Esophagus (tissue), 2 donors: ENCODE data around the gene SPTB. TPM values are rescaled to one million over a fixed set of nuclear protein-coding genes. Genes with fewer than 3 reads are reported as not detected.

Experiments used
- H3K27ac ChIP-seq, 2 donors: one replicate each; pipeline ENCODE4 v1.5.1; 2013; ENCODE audit warnings: low read depth in 2 of 2, mild to moderate bottlenecking in 2 of 2, inconsistent platforms in 1 of 2, low read length in 1 of 2, moderate library complexity in 1 of 2
- H3K27me3 ChIP-seq, 2 donors: one replicate each; pipeline ENCODE4 v1.6.1; 2013; ENCODE audit warnings: low read length in 2 of 2, control low read depth in 1 of 2, mild to moderate bottlenecking in 1 of 2; ENCODE audit not compliant: insufficient read depth in 2 of 2, control insufficient read depth in 1 of 2
- H3K36me3 ChIP-seq, 2 donors: one replicate each; pipeline ENCODE4 v1.6.1; 2013; ENCODE audit warnings: low read length in 1 of 2; ENCODE audit not compliant: control insufficient read depth in 2 of 2, insufficient read depth in 2 of 2
- H3K4me1 ChIP-seq, 2 donors: one replicate each; pipeline ENCODE4 v1.6.1; 2013; ENCODE audit warnings: low read length in 1 of 2; ENCODE audit not compliant: control insufficient read depth in 2 of 2, insufficient read depth in 2 of 2
- H3K4me3 ChIP-seq, 2 donors: one replicate each; pipeline ENCODE4 v1.5.1; 2013; ENCODE audit warnings: low read length in 2 of 2, mild to moderate bottlenecking in 2 of 2, low read depth in 1 of 2, moderate library complexity in 1 of 2
- H3K9me3 ChIP-seq, 2 donors: one replicate each; pipeline ENCODE4 v1.6.1; 2013; ENCODE audit warnings: mild to moderate bottlenecking in 2 of 2, low read depth in 1 of 2, low read length in 1 of 2, moderate library complexity in 1 of 2; ENCODE audit not compliant: control insufficient read depth in 2 of 2, insufficient read depth in 1 of 2
- WGBS, 2 donors: extraction: QIAGEN DNeasy Blood & Tissue Kit; methylation state at CpG; one replicate each; pipeline ENCODE4 v1.1.7; 2013; 5-methylcytosine and 5-hydroxymethylcytosine counted together
- polyA plus RNA-seq, 2 donors: library from polyadenylated mRNA; stranded (reverse); fragments of 200-250 nt; gene quantifications; one replicate each; pipeline ENCODE4 v1.2.3, GENCODE V29; 2013
- donor health status: healthy with polysubstance abuse.
- donor health status: Bipolar disorder and iron deficiency.

SPTB gene
- polyA plus RNA-seq, 2 donors = 0.11 to 0.41 TPM

DNA sequence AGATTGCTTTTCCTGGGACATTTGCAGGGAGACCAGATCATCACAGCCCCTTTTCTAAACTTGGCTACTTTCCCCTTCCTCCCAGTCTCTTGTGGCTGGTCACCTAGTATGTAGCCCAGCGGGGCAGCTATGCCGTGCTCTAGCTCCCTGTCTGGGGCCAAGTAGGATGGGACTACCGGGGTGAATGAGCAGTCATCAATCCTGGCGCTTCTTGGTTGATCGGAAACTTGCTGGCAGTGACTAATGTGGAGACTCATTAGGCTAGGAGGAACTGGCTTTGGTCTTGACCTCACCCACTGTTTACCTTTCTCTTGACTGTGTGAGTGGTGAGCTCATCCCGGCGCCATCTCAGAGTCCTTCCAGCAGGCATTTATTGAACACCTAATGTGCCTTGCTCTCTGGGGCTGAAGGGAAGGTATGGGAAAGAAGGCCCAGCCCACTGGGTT lies 159.6 kb downstream of the SPTB start:
- 33 to 34% methylated on average over 7 of the region's 7 CpGs for WGBS, 2 donors
- H3K4me1 ChIP-seq = peaks cover 13 to 56% of the 10 kb centered on the region in 2 donors
- no peak overlapping the region for H3K4me3 ChIP-seq
- no peaks in the 10 kb centered on the region for H3K9me3 ChIP-seq
- peak overlapping the region; percentile 75 to 95 for H3K27ac ChIP-seq
- no peaks in the 10 kb centered on the region for H3K36me3 ChIP-seq
- H3K27me3 ChIP-seq = no peaks in the 10 kb centered on the region

DNA sequence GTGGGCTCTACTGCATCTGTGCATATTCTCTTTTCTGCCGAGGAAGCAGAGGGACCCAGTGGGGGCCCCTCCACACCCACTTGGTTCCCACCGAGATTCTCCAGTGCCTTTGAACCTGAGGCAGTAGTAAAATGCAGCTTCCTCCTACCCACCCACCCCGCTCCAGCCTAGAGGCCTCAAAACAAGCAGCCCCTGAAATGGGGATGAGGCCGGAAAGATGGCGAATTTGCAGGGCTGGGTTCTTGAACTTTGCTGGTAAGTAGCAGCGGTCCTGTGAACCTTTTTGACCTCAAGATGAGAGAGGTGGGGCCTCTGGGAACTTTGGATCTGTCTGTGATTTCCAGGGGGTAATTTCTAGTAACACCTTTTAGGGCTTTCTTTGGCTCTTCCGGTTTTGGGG lies 160.1 kb downstream of the SPTB start:
- 72 to 75% methylated on average over 7 of the region's 7 CpGs for WGBS, 2 donors
- peaks cover 13 to 55% of the 10 kb centered on the region in 2 donors for H3K4me1 ChIP-seq
- H3K4me3 ChIP-seq = no peak overlapping the region
- H3K27me3 ChIP-seq = no peaks in the 10 kb centered on the region
- no peaks in the 10 kb centered on the region for H3K36me3 ChIP-seq
- no peaks in the 10 kb centered on the region for H3K9me3 ChIP-seq
- H3K27ac ChIP-seq = peak overlapping the region; percentile 75 to 95

DNA sequence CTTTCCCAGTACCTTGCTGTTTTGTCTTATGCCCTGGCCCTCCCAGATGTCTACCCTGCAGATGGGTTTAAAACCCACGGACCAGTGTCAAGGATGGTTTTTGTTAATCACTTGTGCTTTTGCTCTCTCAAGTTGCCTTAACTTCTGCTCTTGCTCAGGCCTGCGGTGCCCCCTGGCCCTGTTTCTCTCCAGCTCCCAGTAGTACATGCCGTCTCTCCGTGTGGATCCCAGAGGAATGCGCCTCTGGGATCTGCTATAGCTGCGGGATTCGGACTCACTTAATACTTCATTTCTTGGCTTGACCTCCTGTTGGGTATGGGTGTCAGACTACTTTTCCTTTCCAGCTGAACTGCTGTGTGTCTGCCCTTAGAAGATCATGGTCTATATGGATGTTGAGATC lies 160.9 kb downstream of the SPTB start:
- no peak overlapping the region for H3K4me3 ChIP-seq
- H3K27me3 ChIP-seq = no peaks in the 10 kb centered on the region
- no peaks in the 10 kb centered on the region for H3K36me3 ChIP-seq
- peak overlapping the region; percentile 92 to 95 for H3K27ac ChIP-seq
- H3K4me1 ChIP-seq = peaks cover 13 to 50% of the 10 kb centered on the region in 2 donors
- no peaks in the 10 kb centered on the region for H3K9me3 ChIP-seq
- 72 to 85% methylated on average over 7 of the region's 7 CpGs for WGBS, 2 donors

DNA sequence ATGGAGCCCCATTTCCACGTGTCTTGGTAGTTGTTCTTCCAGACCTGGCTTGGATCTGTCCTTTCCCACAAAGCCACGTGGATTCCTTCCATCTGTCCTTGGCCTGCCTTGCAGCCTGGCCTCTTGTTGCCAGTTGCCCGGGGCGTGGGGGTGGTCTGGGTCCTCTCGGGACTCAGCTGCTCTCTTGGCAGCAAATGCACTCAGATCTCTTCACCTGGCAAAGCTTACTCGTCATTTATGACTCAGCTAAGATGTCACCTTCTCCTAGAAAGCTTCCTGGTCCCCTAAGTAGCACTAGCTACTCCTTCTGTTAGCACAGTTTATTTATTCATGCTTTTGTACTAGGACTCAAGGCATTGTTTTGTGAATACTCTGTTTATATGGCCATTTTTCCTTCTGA lies 161.8 kb downstream of the SPTB start:
- Histone ChIP-seq H3K4me3 (no peak overlapping the region), H3K27ac (peak overlapping the region; percentile 92 to 98), H3K36me3 (no peaks in the 10 kb centered on the region), H3K4me1 (peaks cover 13 to 47% of the 10 kb centered on the region in 2 donors), H3K9me3 (no peaks in the 10 kb centered on the region), H3K27me3 (no peaks in the 10 kb centered on the region)
- WGBS, 2 donors = 14 to 26% methylated on average over 6 of the region's 6 CpGs

DNA sequence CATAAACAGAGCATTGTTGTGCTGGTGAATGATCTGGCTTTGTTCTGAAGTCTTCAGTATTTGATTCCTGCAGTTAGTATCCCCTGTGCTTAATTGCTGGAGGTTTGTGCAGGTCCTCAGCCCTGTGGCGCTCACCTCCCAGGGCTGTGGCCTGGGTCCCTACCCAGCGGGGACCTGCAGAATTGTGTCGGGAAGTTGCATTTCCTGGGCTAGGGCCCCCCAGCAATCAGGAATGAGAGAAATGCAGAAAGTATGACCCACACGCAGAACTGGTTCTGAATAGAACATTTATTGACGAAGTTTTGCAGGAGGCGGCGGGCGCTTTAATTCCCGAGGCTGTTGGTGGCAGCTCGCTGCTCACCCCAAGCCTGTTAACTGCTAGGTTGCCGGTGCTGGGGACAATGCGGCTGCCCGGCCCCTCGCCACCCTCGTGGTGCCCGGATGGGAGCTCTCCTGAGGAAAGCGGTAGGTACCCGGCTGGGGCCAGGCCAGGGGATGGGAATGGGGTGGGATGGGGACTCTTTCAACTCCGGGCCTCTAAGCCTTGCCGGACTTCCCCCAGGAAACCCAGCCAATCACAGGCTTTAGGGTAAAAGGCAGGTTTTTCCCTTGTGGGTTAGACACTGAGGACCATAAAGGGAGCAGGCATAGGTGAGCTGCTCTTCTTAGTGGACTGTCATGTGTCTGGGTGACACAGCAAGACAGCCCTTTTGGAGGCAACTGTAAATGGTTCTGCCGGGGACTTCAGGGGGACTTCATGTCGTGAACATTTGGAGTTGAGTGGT lies 163.9 kb downstream of the SPTB start:
- Histone ChIP-seq H3K27me3 (no peaks in the 10 kb centered on the region), H3K4me1 (peaks cover 4 to 32% of the 10 kb centered on the region in 2 donors), H3K36me3 (no peaks in the 10 kb centered on the region), H3K4me3 (peak overlapping the region in 1 of 2 donors; percentile 29), H3K9me3 (no peaks in the 10 kb centered on the region), H3K27ac (peak overlapping the region; percentile 92 to 98)
- 27 to 32% methylated on average over 22 of the region's 22 CpGs for WGBS, 2 donors

DNA sequence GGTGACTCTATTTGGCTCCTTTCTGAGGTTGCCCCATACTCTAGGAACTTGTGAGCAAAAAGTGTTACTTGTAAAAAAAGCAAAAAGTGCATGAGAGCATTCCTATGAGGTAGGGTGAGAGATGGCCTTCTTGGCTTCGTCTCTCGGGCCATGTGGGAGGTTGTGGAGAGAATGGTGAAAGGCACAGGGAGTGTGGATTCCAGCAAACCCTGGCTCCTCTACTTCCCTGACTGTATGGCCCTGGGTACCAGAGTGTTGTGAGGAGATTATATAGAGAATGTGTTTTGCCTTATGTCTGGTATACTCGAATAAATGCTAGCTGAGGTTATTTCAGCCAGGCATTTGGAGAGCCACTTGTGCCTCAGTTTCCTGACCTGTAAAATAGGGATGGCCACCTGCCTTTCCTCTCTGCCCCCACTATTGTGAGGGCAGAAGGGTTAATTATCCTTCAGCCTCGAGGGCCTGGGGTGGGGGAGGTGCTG lies 164.5 kb downstream of the SPTB start:
- Histone ChIP-seq H3K36me3 (no peaks in the 10 kb centered on the region), H3K27ac (peak overlapping the region; percentile 11 to 98)
- 44 to 47% methylated on average over 4 of the region's 4 CpGs for WGBS, 2 donors

DNA sequence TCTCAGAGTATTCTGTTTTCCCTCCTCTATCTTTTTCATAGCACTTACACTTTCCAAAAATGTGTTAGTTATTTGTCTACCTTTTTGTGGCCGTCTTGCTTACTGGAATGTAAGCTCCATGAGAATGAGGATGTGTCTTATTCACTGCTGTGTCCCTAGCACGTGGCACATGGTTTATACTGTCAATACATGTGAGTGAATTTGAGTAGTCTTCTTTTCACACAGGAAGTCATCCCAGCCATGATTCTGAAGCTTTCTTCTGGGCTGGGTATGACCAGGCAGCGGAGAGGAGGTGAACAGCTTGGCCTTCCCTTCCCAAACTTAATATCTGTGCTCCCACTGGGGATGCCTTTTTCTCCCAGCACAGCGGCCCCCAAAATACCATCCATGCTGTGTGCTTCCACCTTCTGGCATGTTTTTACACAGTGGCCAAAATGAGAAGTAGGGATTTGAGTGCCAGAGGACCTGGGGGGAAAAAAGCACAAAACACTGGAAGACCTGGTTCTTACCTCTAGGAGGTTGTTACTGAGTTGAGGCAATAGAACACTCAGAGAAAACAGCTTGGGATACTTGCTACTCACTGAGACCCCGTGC lies 165.2 kb downstream of the SPTB start:
- WGBS, 2 donors = 80 to 85% methylated on average over 5 of the region's 5 CpGs

More for the DNA sequence above, 164.5 kb downstream of the SPTB start:
- no peak overlapping the region for H3K4me3 ChIP-seq
- H3K4me1 ChIP-seq = peaks cover 4 to 30% of the 10 kb centered on the region in 2 donors
- H3K27me3 ChIP-seq = no peaks in the 10 kb centered on the region
- no peaks in the 10 kb centered on the region for H3K9me3 ChIP-seq

DNA sequence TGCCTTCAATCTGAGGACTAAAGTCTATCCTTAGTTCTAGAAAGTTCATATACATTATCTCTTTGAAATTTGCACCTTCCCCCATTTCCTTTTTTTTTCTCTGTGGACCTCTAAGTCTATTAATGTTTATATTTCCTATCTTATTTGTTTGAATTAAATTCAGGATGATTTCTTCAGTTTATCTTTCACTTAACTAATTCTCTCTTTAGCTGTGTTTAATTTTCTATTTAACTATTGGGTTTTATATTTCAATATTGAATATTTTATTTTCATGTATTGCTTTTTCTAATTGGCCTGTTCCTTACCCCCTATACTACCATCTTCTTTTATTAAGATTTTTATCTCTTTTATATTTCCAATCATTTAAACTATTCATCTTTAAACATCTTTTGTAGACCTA lies 166.0 kb downstream of the SPTB start:
- H3K4me1 ChIP-seq = peaks cover 8 to 29% of the 10 kb centered on the region in 2 donors
- no peaks in the 10 kb centered on the region for H3K36me3 ChIP-seq
- H3K27ac ChIP-seq = no peak overlapping the region
- H3K9me3 ChIP-seq = no peaks in the 10 kb centered on the region
- H3K27me3 ChIP-seq = no peaks in the 10 kb centered on the region
- no peak overlapping the region for H3K4me3 ChIP-seq

More for the DNA sequence above, 165.2 kb downstream of the SPTB start:
- Histone ChIP-seq H3K4me3 (no peak overlapping the region), H3K27me3 (no peaks in the 10 kb centered on the region), H3K36me3 (no peaks in the 10 kb centered on the region), H3K9me3 (no peaks in the 10 kb centered on the region), H3K4me1 (peaks cover 4 to 26% of the 10 kb centered on the region in 2 donors), H3K27ac (peak overlapping the region in 1 of 2 donors; percentile 98)

DNA sequence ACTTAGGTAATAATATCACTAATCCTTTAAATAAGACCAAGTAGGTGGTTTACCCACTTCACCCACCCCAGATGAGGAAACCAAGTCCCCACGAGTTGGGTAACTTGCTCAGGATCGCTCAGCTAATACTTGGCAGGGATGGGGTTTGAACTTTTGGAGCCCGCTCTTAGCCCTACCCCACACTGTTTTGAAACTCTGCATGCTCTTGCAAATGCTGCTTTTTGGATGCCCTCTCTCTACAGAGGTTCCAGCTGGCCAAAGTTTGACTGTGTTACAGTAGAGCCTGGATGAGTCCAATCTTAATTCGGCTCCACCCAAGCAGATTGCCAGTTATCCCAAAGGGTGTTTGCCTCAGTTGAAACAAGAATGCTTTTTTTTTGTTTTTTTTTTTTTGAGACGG lies 168.7 kb downstream of the SPTB start:
- Histone ChIP-seq H3K27me3 (no peaks in the 10 kb centered on the region), H3K4me3 (no peak overlapping the region), H3K4me1 (peaks cover 10 to 29% of the 10 kb centered on the region in 2 donors), H3K27ac (peak overlapping the region in 1 of 2 donors; percentile 24), H3K36me3 (no peaks in the 10 kb centered on the region), H3K9me3 (no peaks in the 10 kb centered on the region)
- WGBS, 2 donors = 40 to 63% methylated on average over 5 of the region's 5 CpGs
